ENCODE results near the gene PRUNE1.

DNA sequence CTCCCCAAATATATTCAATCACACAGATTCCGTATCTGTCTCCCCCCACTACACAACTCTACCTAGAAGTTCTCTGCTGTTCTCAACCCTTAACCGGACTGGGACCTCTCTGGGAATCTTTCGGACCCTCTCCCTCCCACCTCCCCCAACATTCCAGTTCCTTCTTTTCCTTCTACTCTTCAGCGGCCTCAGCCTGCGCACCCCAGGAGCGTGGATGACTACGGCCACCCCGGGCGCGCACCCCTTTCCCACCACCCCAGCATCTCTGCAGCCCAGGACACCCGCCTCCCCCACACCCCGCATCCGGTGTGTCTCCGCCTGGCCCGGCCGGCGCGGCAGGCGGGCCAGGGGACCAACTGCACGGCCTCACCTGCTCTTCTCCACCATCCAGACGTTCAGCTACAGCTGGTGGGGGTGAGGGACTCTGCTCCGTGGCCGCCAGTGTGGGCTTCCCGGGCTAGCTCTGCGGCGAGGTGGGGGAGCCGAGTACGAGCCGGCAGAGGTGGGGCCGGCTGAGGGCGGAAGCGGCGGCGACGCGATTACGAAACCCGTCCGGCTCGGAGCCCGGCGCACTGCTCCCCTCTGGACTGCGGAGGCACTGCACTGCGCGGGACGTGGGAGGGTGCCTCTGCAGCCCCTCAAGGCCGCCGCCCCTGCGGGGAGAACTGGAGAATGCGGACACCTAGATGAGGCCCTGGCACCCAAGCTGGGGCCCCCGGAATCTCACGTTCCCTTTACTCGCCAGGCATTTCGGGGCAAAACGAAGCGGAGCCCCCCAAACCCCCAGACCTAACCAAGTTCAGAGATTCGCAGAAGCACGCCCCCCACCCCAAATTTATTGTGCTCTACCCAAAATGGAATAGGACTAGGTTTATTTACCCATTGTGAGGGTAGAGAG, 51.1 kb downstream of the PRUNE1 start, which contains the start of gene CDC42SE1:
- no peak for TF ChIP-seq FOXA1 (IDR thresholded peaks at IDR 0.05)
- TF ChIP-seq NR2F2 (IDR thresholded peaks at IDR 0.05): no peak
- TF ChIP-seq YY1 (IDR thresholded peaks at IDR 0.05): no peak
- TF ChIP-seq, protein P1, sequence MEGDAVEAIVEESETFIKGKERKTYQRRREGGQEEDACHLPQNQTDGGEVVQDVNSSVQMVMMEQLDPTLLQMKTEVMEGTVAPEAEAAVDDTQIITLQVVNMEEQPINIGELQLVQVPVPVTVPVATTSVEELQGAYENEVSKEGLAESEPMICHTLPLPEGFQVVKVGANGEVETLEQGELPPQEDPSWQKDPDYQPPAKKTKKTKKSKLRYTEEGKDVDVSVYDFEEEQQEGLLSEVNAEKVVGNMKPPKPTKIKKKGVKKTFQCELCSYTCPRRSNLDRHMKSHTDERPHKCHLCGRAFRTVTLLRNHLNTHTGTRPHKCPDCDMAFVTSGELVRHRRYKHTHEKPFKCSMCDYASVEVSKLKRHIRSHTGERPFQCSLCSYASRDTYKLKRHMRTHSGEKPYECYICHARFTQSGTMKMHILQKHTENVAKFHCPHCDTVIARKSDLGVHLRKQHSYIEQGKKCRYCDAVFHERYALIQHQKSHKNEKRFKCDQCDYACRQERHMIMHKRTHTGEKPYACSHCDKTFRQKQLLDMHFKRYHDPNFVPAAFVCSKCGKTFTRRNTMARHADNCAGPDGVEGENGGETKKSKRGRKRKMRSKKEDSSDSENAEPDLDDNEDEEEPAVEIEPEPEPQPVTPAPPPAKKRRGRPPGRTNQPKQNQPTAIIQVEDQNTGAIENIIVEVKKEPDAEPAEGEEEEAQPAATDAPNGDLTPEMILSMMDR (IDR thresholded peaks at IDR 0.05; ENCODE audit: low read depth, low read length, missing input control): peak; percentile 76
- TF ChIP-seq RXRA (IDR thresholded peaks at IDR 0.05): no peak
- no peak for TF ChIP-seq JUND (IDR thresholded peaks at IDR 0.05)

All from liver (tissue), 3 donors.